HUES48 (cell line): ENCODE measurements around the gene SLC5A9.

Source experiments
- H3K27ac ChIP-seq: one replicate; pipeline ENCODE4 v1.7.0; 2013; ENCODE audit warnings: low read depth, low read length, inconsistent platforms
- H3K27me3 ChIP-seq: 2 replicates; pipeline ENCODE4 v1.6.1; 2013; ENCODE audit warnings: mild to moderate bottlenecking, low read length; ENCODE audit not compliant: control insufficient read depth, insufficient read depth
- H3K36me3 ChIP-seq: 2 replicates; pipeline ENCODE4 v1.6.1; 2013; ENCODE audit warnings: low read length; ENCODE audit not compliant: control insufficient read depth, insufficient read depth
- H3K4me1 ChIP-seq: 2 replicates; pipeline ENCODE4 v1.6.1; 2013; ENCODE audit warnings: mild to moderate bottlenecking, low read length; ENCODE audit not compliant: control insufficient read depth, insufficient read depth
- H3K4me3 ChIP-seq: 2 replicates; pipeline ENCODE4 v1.5.1; 2013; ENCODE audit warnings: mild to moderate bottlenecking, low read depth, low read length
- H3K9ac ChIP-seq: 2 replicates; pipeline ENCODE4 v1.6.1; 2013; ENCODE audit warnings: mild to moderate bottlenecking, low read depth, low read length, moderate library complexity
- H3K9me3 ChIP-seq: 2 replicates; pipeline ENCODE4 v1.6.1; 2013; ENCODE audit warnings: low read length; ENCODE audit not compliant: control insufficient read depth, insufficient read depth

SLC5A9 gene

GRCh38 chr1:48214820-48215219 lies 7.7 kb upstream of the SLC5A9 start:
- Histone ChIP-seq H3K4me3 (no peak overlapping the region), H3K27ac (peak overlapping the region; percentile 87), H3K4me1 (peaks cover 5% of the 10 kb centered on the region), H3K27me3 (no peaks in the 10 kb centered on the region), H3K9me3 (no peaks in the 10 kb centered on the region), H3K9ac (no peak overlapping the region), H3K36me3 (no peaks in the 10 kb centered on the region)

- Histone ChIP-seq H3K27me3 (no peaks in the 10 kb centered on the region), H3K9me3 (no peaks in the 10 kb centered on the region), H3K36me3 (no peaks in the 10 kb centered on the region), H3K27ac (peak overlapping the region; percentile 87), H3K9ac (no peak overlapping the region), H3K4me3 (no peak overlapping the region), H3K4me1 (peaks cover 5% of the 10 kb centered on the region)
Observed at GRCh38 chr1:48215222-48215621, 7.3 kb upstream of the SLC5A9 start.

- no peaks in the 10 kb centered on the region for H3K9me3 ChIP-seq
- no peak overlapping the region for H3K27ac ChIP-seq
- no peak overlapping the region for H3K4me3 ChIP-seq
- H3K4me1 ChIP-seq, result peaks cover 5% of the 10 kb centered on the region
- H3K9ac ChIP-seq, result no peak overlapping the region
- H3K36me3 ChIP-seq, result no peaks in the 10 kb centered on the region
- H3K27me3 ChIP-seq, result no peaks in the 10 kb centered on the region
Observed at GRCh38 chr1:48215889-48216288, 6.6 kb upstream of the SLC5A9 start.

- no peaks in the 10 kb centered on the region for H3K9me3 ChIP-seq
- no peak overlapping the region for H3K27ac ChIP-seq
- H3K27me3 ChIP-seq, result no peaks in the 10 kb centered on the region
- peaks cover 5% of the 10 kb centered on the region for H3K4me1 ChIP-seq
- no peak overlapping the region for H3K4me3 ChIP-seq
- no peaks in the 10 kb centered on the region for H3K36me3 ChIP-seq
- H3K9ac ChIP-seq, result no peak overlapping the region
Observed at GRCh38 chr1:48216313-48216712, 6.2 kb upstream of the SLC5A9 start.

- H3K27me3 ChIP-seq, result no peaks in the 10 kb centered on the region
- no peaks in the 10 kb centered on the region for H3K36me3 ChIP-seq
- peaks cover 5% of the 10 kb centered on the region for H3K4me1 ChIP-seq
- no peak overlapping the region for H3K4me3 ChIP-seq
- H3K9me3 ChIP-seq, result no peaks in the 10 kb centered on the region
- no peak overlapping the region for H3K27ac ChIP-seq
- no peak overlapping the region for H3K9ac ChIP-seq
Observed at GRCh38 chr1:48216941-48217340, 5.6 kb upstream of the SLC5A9 start.

GRCh38 chr1:48217856-48218255 lies 4.7 kb upstream of the SLC5A9 start:
- Histone ChIP-seq H3K4me1 (peaks cover 5% of the 10 kb centered on the region), H3K4me3 (no peak overlapping the region), H3K9me3 (no peaks in the 10 kb centered on the region), H3K36me3 (no peaks in the 10 kb centered on the region), H3K27ac (no peak overlapping the region), H3K27me3 (no peaks in the 10 kb centered on the region), H3K9ac (no peak overlapping the region)

GRCh38 chr1:48219803-48220202 lies 2.7 kb upstream of the SLC5A9 start:
- no peaks in the 10 kb centered on the region for H3K27me3 ChIP-seq
- peaks cover 2% of the 10 kb centered on the region for H3K4me1 ChIP-seq
- H3K36me3 ChIP-seq, result no peaks in the 10 kb centered on the region
- no peak overlapping the region for H3K27ac ChIP-seq
- H3K4me3 ChIP-seq, result no peak overlapping the region
- H3K9me3 ChIP-seq, result no peaks in the 10 kb centered on the region
- H3K9ac ChIP-seq, result no peak overlapping the region

GRCh38 chr1:48221122-48221521 lies 1.4 kb upstream of the SLC5A9 start:
- Histone ChIP-seq H3K4me3 (no peak overlapping the region), H3K9ac (no peak overlapping the region), H3K4me1 (no peaks in the 10 kb centered on the region), H3K9me3 (no peaks in the 10 kb centered on the region), H3K36me3 (no peaks in the 10 kb centered on the region), H3K27me3 (no peaks in the 10 kb centered on the region), H3K27ac (no peak overlapping the region)

- no peak overlapping the region for H3K27ac ChIP-seq
- no peaks in the 10 kb centered on the region for H3K4me1 ChIP-seq
- no peaks in the 10 kb centered on the region for H3K36me3 ChIP-seq
- H3K9me3 ChIP-seq, result no peaks in the 10 kb centered on the region
- H3K9ac ChIP-seq, result no peak overlapping the region
- no peaks in the 10 kb centered on the region for H3K27me3 ChIP-seq
- H3K4me3 ChIP-seq, result no peak overlapping the region
Observed at GRCh38 chr1:48221657-48222056, 859 bp upstream of the SLC5A9 start.

GRCh38 chr1:48223366-48224240 lies 1.1 kb downstream of the SLC5A9 start:
- Histone ChIP-seq H3K9me3 (no peaks in the 10 kb centered on the region), H3K9ac (no peak overlapping the region), H3K27ac (no peak overlapping the region), H3K4me3 (no peak overlapping the region), H3K36me3 (no peaks in the 10 kb centered on the region), H3K27me3 (no peaks in the 10 kb centered on the region), H3K4me1 (no peaks in the 10 kb centered on the region)

- Histone ChIP-seq H3K9me3 (no peaks in the 10 kb centered on the region), H3K4me1 (no peaks in the 10 kb centered on the region), H3K27me3 (no peaks in the 10 kb centered on the region), H3K27ac (no peak overlapping the region), H3K4me3 (no peak overlapping the region), H3K9ac (no peak overlapping the region), H3K36me3 (no peaks in the 10 kb centered on the region)
Observed at GRCh38 chr1:48224791-48225190, 2.3 kb downstream of the SLC5A9 start.
